Measurements from ENCODE around the gene KLHL36.
"Not testable (repeated sequence)": the region's sequence is repeated elsewhere in the genome, so short reads cannot be mapped to it uniquely, and the experiment has no call there.

The KLHL36 gene

GRCh38 chr16:84667600-84668309, 19.4 kb downstream of the KLHL36 start:
- no peak for DNase-seq (ENCODE audit: extremely low read depth in 1 of 2, low read depth in 1 of 2)

GRCh38 chr16:84670063-84670462, 21.8 kb downstream of the KLHL36 start:
- DNase-seq (ENCODE audit: extremely low read depth in 1 of 2, low read depth in 1 of 2): no peak

DNA sequence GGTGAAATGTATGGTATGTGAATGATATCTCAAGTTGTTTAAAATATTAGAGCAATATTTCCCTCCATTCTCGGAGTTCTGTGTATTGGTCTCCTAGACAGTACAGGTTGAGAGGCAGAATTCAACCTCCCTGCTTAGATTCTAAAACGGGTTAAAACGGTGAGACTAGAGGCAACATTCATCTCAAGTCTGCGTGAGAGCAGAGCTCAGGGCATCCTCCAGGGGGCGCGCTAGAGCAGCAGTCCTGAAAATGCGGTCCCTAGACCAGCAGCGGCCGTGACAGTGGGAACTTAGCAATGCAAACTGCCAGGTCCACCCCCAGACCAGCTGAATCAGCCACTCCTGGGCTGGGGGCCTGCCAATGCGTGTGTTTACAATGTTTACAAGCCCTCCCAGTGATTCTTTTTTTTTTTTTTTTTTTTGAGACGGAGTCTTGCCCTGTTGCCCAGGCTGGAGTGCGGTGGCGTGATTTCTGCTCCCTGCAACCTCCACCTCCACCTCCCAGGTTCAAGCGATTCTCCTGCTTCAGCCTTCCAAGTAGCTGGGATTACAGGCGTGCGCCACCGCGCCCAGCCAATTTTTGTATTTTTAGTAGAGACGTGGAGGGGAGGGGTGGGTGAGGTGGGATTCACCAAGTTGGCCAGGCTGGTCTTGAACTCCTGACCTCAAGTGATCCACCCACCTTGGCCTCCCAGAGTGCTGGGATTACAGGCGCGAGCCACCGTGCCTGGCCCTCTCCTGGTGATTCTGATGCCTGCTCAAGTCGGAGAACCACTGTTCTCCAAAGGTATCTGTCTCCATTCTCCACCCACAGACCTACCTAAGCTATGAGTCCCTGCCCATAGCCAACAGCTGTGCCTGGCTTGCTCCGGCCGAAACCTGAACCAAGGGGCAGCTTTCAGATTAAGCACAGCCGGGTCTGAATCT, 24.2 kb downstream of the KLHL36 start:
- DNase-seq (ENCODE audit: extremely low read depth in 1 of 2, low read depth in 1 of 2): peak; percentile 39 to 63

- DNase-seq (ENCODE audit: extremely low read depth in 1 of 2, low read depth in 1 of 2): no peak
Measured at GRCh38 chr16:84673203-84673535, 24.9 kb downstream of the KLHL36 start.

- DNase-seq (ENCODE audit: extremely low read depth in 1 of 2, low read depth in 1 of 2): no peak
Measured at GRCh38 chr16:84673561-84673960, 25.2 kb downstream of the KLHL36 start.

DNA sequence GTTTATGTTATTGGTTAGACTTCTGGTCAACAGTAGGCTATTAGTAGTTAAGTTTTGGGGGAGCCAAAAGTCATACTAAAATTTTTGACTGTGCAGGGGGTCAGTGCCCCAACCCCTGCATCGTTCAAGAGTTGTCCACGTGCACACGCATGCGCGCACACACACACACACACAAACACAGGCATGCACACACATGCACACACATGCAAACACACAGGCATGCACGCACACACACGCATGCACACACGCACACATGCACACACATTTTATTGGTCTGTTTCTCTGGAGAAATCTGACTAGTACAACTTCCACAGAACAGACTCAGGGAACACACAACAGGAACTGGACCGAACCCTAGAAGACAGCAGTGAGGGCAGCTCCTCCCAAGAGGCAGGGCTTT, 27.1 kb downstream of the KLHL36 start:
- DNase-seq (ENCODE audit: extremely low read depth in 1 of 2, low read depth in 1 of 2): no peak

DNA sequence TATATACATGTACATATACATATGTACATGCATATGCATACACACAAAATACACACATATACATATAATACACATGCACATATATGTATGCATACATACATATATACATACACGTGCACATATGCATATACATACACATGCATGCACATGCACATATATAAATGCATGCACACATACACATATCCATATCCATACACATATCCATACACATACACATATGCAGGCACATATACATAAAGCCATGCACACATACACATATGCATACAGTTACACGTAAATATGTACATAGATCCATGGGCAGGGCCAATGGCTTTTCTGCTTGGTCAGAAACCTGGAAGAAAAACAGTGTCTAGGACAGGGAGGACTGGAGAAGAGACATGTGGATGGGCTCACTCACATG, 27.6 kb downstream of the KLHL36 start:
- no peak for DNase-seq (ENCODE audit: extremely low read depth in 1 of 2, low read depth in 1 of 2)

DNA sequence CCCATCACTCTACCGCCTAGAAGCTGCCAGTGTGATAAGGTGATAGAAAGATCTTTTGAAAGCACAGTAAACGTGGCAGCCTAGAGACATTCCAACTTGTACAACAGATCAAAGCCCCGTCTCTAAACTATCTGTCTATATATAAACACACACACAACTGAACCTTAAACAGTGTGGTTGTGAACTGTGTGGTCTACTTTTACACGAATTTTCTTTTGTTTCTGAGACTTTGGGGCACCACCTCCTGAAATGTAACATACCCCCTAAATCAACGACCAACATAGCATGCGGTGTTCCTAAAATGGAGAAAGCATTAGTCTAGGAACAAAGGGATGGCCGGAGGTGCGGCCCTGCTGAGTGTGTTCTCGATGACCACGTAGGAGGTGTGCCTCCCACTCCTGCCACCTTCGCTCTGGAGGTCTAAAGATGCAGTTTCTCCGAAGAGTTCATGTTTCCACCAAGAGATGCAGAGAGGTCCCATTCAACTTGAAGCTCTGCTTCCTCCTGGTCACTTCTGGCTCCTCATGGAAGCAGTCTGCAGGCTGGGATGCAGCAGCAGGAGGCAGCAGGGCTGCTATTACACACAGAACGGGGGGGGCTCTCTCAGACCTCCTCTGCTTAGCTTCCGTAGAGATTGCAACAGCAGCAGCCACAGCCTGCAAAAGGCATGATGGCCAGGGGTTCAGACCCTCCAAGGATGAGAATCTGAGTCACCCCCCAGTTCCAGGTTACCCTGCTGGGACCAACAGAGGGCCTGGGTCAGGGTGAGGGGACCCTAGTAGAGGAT, 28.9 kb downstream of the KLHL36 start:
- DNase-seq (ENCODE audit: extremely low read depth in 1 of 2, low read depth in 1 of 2): no peak

GRCh38 chr16:84677849-84678248, 29.5 kb downstream of the KLHL36 start:
- no peak for DNase-seq (ENCODE audit: extremely low read depth in 1 of 2, low read depth in 1 of 2)

GRCh38 chr16:84678541-84678940, 30.2 kb downstream of the KLHL36 start:
- DNase-seq (ENCODE audit: extremely low read depth in 1 of 2, low read depth in 1 of 2): no peak

DNA sequence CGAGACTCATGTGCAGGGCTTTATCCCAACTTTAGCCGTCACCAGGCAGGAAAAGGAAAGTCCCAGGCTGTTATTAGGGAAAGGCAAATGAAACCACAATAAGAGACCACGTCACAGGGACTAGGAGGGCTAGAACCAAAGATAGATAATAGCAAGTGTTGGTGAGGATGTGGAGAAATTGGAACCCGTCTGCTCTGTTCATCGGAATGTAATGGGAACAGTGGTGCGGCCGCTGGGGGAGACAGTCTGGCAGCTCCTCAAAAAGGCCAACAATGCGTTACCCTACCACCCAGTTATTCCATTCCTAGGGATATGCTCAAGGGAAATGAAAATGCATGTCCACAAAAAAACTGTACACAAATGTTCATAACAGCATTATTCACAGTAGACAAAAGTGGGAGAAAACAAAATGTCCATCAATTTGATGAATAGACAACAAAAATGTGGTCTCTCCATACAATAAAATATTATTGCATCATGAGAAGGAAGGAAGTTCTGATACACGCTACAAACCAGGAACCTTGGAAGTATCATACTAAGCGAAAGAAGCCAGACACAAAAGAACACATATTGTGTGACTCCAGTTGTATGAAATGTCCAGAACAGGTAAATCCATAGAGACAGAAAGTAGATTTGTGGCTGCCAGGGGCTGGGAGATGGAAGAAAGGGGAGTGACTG, 32.0 kb downstream of the KLHL36 start:
- DNase-seq (ENCODE audit: extremely low read depth in 1 of 2, low read depth in 1 of 2): no peak

GRCh38 chr16:84680843-84681629, 32.7 kb downstream of the KLHL36 start:
- DNase-seq (ENCODE audit: extremely low read depth in 1 of 2, low read depth in 1 of 2): no peak

GRCh38 chr16:84683691-84684591, 35.6 kb downstream of the KLHL36 start:
- DNase-seq (ENCODE audit: extremely low read depth in 1 of 2, low read depth in 1 of 2): no peak

GRCh38 chr16:84684592-84684965, 36.3 kb downstream of the KLHL36 start:
- DNase-seq (ENCODE audit: extremely low read depth in 1 of 2, low read depth in 1 of 2): no peak

GRCh38 chr16:84685210-84685609, 36.9 kb downstream of the KLHL36 start:
- no peak for DNase-seq (ENCODE audit: extremely low read depth in 1 of 2, low read depth in 1 of 2)

DNA sequence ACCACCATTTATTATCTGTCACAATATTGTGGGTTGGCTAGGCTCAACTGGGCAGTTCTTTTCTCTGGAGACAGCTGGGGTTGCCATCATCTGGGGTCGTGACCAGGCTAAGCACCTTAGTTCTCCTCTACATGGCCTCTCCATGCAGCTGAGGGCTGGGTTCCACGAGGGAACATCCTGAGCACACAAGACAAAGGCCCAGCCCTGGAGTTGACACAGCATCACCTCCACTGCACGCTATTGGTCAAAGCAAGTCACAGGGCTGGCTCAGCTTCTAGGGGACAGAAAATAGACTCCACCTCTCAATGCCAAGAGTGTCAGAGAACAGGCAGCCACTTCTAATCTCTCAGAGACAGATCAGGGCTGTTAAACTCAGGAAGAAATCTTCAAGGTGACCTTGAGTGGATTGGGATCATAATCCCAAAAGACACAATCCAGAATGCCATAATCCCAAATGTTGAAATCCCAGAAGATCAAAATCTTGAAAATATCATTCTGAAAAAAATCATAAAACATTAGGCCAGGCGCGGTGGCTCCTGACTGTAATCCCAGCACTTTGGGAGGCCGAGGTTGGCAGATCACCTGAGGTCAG, 38.5 kb downstream of the KLHL36 start:
- DNase-seq (ENCODE audit: extremely low read depth in 1 of 2, low read depth in 1 of 2): no peak

DNA sequence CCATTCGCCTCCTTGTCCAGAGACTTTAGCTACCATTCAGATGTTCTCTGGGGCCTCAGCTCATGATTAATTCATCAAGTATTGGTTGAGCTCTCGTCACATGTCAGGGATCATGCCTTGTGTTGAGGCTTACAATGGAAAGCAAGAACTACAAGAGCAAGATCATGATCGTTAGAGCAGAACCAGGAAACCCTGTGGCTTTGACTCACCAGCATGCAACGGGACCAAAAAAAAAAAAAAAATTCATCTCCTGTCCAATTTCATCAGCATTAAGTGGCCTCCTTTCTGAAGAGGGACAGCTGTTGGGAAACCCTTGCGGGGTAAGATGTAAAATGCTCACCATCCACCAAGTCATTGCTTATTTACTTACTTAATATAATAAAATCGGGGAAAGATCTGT, 39.4 kb downstream of the KLHL36 start:
- DNase-seq (ENCODE audit: extremely low read depth in 1 of 2, low read depth in 1 of 2): no peak

DNA sequence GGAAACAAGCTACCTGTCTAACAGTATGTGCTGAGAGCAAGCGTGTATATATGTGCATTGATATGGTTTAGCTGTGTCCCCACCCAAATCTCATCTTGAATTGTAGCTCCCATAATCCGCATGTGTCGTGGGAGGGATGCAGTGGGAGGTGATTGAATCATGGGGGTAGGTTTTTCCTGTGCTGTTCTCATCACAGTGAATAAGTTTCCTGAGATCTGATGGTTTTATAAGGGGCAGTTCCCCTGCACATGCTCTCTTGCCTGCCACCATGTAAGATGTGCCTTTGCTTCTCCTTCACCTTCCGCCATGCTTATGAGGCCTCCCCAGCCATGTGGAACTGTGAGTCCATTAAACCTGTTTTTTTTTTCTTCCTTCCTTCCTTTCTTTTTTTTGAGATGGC, 39.9 kb downstream of the KLHL36 start:
- DNase-seq (ENCODE audit: extremely low read depth in 1 of 2, low read depth in 1 of 2): not testable (repeated sequence)

GRCh38 chr16:84689111-84689510, 40.8 kb downstream of the KLHL36 start:
- DNase-seq (ENCODE audit: extremely low read depth in 1 of 2, low read depth in 1 of 2): no peak
